SK-N-SH (cell line): ENCODE results near the gene SERTM1. TPM values are rescaled to one million over a fixed set of nuclear protein-coding genes. Genes with fewer than 3 reads are reported as not detected.

Experiments used
- CTCF ChIA-PET: fragments of 300-600, 350-600 bp; formaldehyde crosslinking; extraction: SDS; loops from one replicate; lab custom pipeline; 2021; lab: Yijun Ruan, JAX
- POLR2A ChIA-PET: fragments of 350-600 bp; sonication (Branson Sonifier 250); formaldehyde crosslinking; extraction: SDS; loops from one replicate; lab custom pipeline; 2020; ENCODE audit warnings: antibody characterized with exemption, inconsistent platforms; lab: Yijun Ruan, JAX
- DNase-seq: peaks from one replicate; pipeline ENCODE4 v3.0.0; 2012
- H2AFZ ChIP-seq: fragments of 200-600 bp; sonication (generic); 2 replicates; pipeline ENCODE4 v1.8.1; 2016; ENCODE audit warnings: antibody characterized with exemption, mild to moderate bottlenecking, low read depth
- H3F3A ChIP-seq: fragments of 200-600 bp; sonication (generic); replicated peaks from 2 replicates; pipeline ENCODE3; 2016; ENCODE audit warnings: antibody characterized with exemption, mild to moderate bottlenecking; ENCODE audit not compliant: insufficient read depth
- H3K27ac ChIP-seq, 2 experiments: fragments of 200-500 bp in 1 of 2; fragments of 200-600 bp in 1 of 2; sonication (Bioruptor generic) in 1 of 2; sonication (generic), shearing (Covaris generic) in 1 of 2; 2 replicates each; pipeline versions ENCODE4 v1.5.1 to v1.6.1; 2014 to 2016; ENCODE audit warnings: low read depth in 2 of 2, inconsistent platforms in 1 of 2, low read length in 1 of 2, mild to moderate bottlenecking in 1 of 2, mixed read lengths in 1 of 2
- H3K27me3 ChIP-seq: fragments of 200-600 bp; sonication (generic), shearing (Covaris generic); 2 replicates; pipeline ENCODE4 v1.6.1; 2016; ENCODE audit warnings: mixed run types; ENCODE audit not compliant: insufficient read depth
- H3K36me3 ChIP-seq, 2 experiments: fragments of 200-500 bp in 1 of 2; fragments of 200-600 bp in 1 of 2; sonication (Bioruptor generic) in 1 of 2; sonication (generic) in 1 of 2; replicated peaks in 1 of 2; 2 replicates each; pipeline versions ENCODE3 to v1.5.1; 2014 to 2016; ENCODE audit warnings: low read length in 1 of 2, mild to moderate bottlenecking in 1 of 2; ENCODE audit not compliant: insufficient read depth in 2 of 2, control insufficient read depth in 1 of 2
- H3K4me1 ChIP-seq, 2 experiments: fragments of 200-500 bp in 1 of 2; fragments of 200-600 bp in 1 of 2; sonication (Bioruptor generic) in 1 of 2; sonication (generic), shearing (Covaris generic) in 1 of 2; 2 replicates each; pipeline versions ENCODE4 v1.5.1 to v1.6.1; 2014 to 2016; ENCODE audit warnings: low read depth in 1 of 2, low read length in 1 of 2, mixed run types in 1 of 2; ENCODE audit not compliant: insufficient read depth in 2 of 2, control insufficient read depth in 1 of 2
- H3K4me2 ChIP-seq: fragments of 200-600 bp; sonication (generic), shearing (Covaris generic); 2 replicates; pipeline ENCODE4 v1.6.1; 2017; ENCODE audit warnings: mixed run types
- H3K4me3 ChIP-seq, 2 experiments: fragments of 200-500 bp in 1 of 2; fragments of 200-600 bp in 1 of 2; sonication (Bioruptor generic) in 1 of 2; sonication (generic), shearing (Covaris generic) in 1 of 2; 2 replicates each; pipeline versions ENCODE4 v1.5.1 to v1.8.1; 2014 to 2016; ENCODE audit warnings: low read depth in 2 of 2, inconsistent platforms in 1 of 2, low read length in 1 of 2, mild to moderate bottlenecking in 1 of 2, mixed read lengths in 1 of 2, moderate library complexity in 1 of 2
- H3K79me2 ChIP-seq: fragments of 200-600 bp; sonication (generic); 2 replicates; pipeline ENCODE4 v1.8.1; 2017; ENCODE audit warnings: mild to moderate bottlenecking; ENCODE audit not compliant: insufficient read depth
- H3K9ac ChIP-seq: fragments of 200-600 bp; sonication (generic); 2 replicates; pipeline ENCODE4 v1.6.1; 2017; ENCODE audit warnings: mixed run types
- H3K9me2 ChIP-seq: fragments of 200-600 bp; sonication (generic); 2 replicates; pipeline ENCODE4 v1.6.1; 2017; ENCODE audit warnings: mixed run types
- H3K9me3 ChIP-seq: fragments of 200-600 bp; sonication (generic); 2 replicates; pipeline ENCODE4 v1.6.1; 2017; ENCODE audit warnings: mixed run types, mild to moderate bottlenecking, moderate library complexity
- H4K20me1 ChIP-seq: fragments of 200-600 bp; sonication (generic); 2 replicates; pipeline ENCODE4 v1.6.1; 2017; ENCODE audit warnings: mild to moderate bottlenecking, mixed run types; ENCODE audit not compliant: insufficient read depth
- CHD2 ChIP-seq: fragments of 150-350 bp; IDR thresholded peaks from 2 replicates; pipeline ENCODE4 v1.6.1; 2018; ENCODE audit warnings: low read length; ENCODE audit not compliant: partially characterized antibody
- CTCF ChIP-seq: fragments of 200-600 bp; sonication (generic); IDR thresholded peaks from 2 replicates; pipeline ENCODE4 v1.6.1; 2017; ENCODE audit warnings: antibody characterized with exemption, mild to moderate bottlenecking, moderate library complexity
- FOXJ3 ChIP-seq: sonication (generic); formaldehyde crosslinking; IDR thresholded peaks from 2 replicates; pipeline ENCODE4 v1.5.1; 2020; ENCODE audit warnings: mild to moderate bottlenecking, missing genetic modification reagents
- FOXM1 ChIP-seq: IDR thresholded peaks from 2 replicates; pipeline ENCODE4 v1.4.0; 2012; ENCODE audit warnings: low read depth, mild to moderate bottlenecking
- GATA2 ChIP-seq: sonication (generic); formaldehyde crosslinking; IDR thresholded peaks from 2 replicates; pipeline ENCODE4 v1.5.0; 2020; ENCODE audit warnings: mild to moderate bottlenecking, missing genetic modification reagents
- JUND ChIP-seq: IDR thresholded peaks from 2 replicates; pipeline ENCODE4 v1.4.0; 2012
- MEF2A ChIP-seq: IDR thresholded peaks from 2 replicates; pipeline ENCODE4 v1.4.0; 2012; ENCODE audit warnings: low read depth, borderline replicate concordance
- MXI1 ChIP-seq: IDR thresholded peaks from 2 replicates; pipeline ENCODE4 v1.6.1; 2012; ENCODE audit warnings: mild to moderate bottlenecking, low read depth, low read length, improper control_type of control experiment
- NFIC ChIP-seq: IDR thresholded peaks from 2 replicates; pipeline ENCODE4 v1.4.0; 2012; ENCODE audit warnings: borderline replicate concordance
- NRF1 ChIP-seq: IDR thresholded peaks from 2 replicates; pipeline ENCODE4 v1.6.1; 2012; ENCODE audit warnings: low read depth, mild to moderate bottlenecking, low read length
- POLR2AphosphoS5 ChIP-seq: IDR thresholded peaks from 2 replicates; pipeline ENCODE4 v1.6.1; 2012; ENCODE audit warnings: low read depth, low read length
- REST ChIP-seq: IDR thresholded peaks from 2 replicates; pipeline ENCODE4 v1.6.1; 2012; ENCODE audit warnings: mild to moderate bottlenecking, low read depth, low read length, moderate library complexity
- RFX5 ChIP-seq: IDR thresholded peaks from 2 replicates; pipeline ENCODE4 v1.6.1; 2012; ENCODE audit warnings: mild to moderate bottlenecking, improper control_type of control experiment, low read length
- TAF1 ChIP-seq: IDR thresholded peaks from 2 replicates; pipeline ENCODE4 v1.6.1; 2012; ENCODE audit warnings: low read depth, mild to moderate bottlenecking, low read length, moderate library complexity, borderline replicate concordance
- TEAD4 ChIP-seq: IDR thresholded peaks from 2 replicates; pipeline ENCODE4 v1.4.0; 2012; ENCODE audit warnings: mild to moderate bottlenecking, borderline replicate concordance; ENCODE audit not compliant: insufficient read depth
- USF1 ChIP-seq: IDR thresholded peaks from 2 replicates; pipeline ENCODE4 v1.4.0; 2012; ENCODE audit warnings: low read depth, borderline replicate concordance
- YY1 ChIP-seq: IDR thresholded peaks from 2 replicates; pipeline ENCODE4 v1.4.0; 2012; ENCODE audit warnings: low read depth, mild to moderate bottlenecking
- ZBTB33 ChIP-seq: IDR thresholded peaks from 2 replicates; pipeline ENCODE4 v1.4.0; 2012; ENCODE audit warnings: low read depth, borderline replicate concordance
- WGBS: methylation state at CpG from one replicate; pipeline ENCODE4 v1.1.6; 2017; ENCODE audit warnings: low lambda C conversion rate; 5-methylcytosine and 5-hydroxymethylcytosine counted together
- polyA plus RNA-seq, 3 experiments: library from polyadenylated mRNA; depleted of rRNA; stranded (reverse); fragments of >200 nt; gene quantifications; 2 replicates each; pipeline ENCODE4 v1.2.3, GENCODE V29; 2012

The SERTM1 gene
- polyA plus RNA-seq, 1 of the 3 experiments (the other 2 are of a cell fraction) = 0.05 TPM

GRCh38 chr13:36629057-36629385, 44.8 kb upstream of the SERTM1 start:
- H3K9me2 ChIP-seq = no peaks in the 10 kb centered on the region
- CTCF ChIA-PET = interaction anchor here (1.1 kb wide), 1 partner anchor 208 kb away, joined by 3 read pairs; no protein-coding TSS in a partner anchor
- no peak overlapping the region for H3K4me3 ChIP-seq
- H3K4me2 ChIP-seq = no peak overlapping the region
- TF ChIP-seq MEF2A (no peak), YY1 (no peak), GATA2 (CRISPR knock-in tag) (no peak), TAF1 (no peak), ZBTB33 (no peak), CTCF (no peak), FOXM1 (no peak), NFIC (no peak), FOXJ3 (CRISPR knock-in tag) (no peak), CHD2 (no peak), JUND (no peak), NRF1 (no peak), RFX5 (no peak), POLR2AphosphoS5 (no peak), REST (no peak), USF1 (no peak), TEAD4 (no peak), MXI1 (no peak)
- no peak overlapping the region for H3K27ac ChIP-seq
- H2AFZ ChIP-seq = no peak overlapping the region
- no peaks in the 10 kb centered on the region; the same call in 1 of the 2 replicates for H3K27me3 ChIP-seq
- WGBS = 2% methylated on average over 2 of the region's 2 CpGs
- no peak overlapping the region for H3K9ac ChIP-seq
- no peaks in the 10 kb centered on the region for H3K9me3 ChIP-seq
- no peaks in the 10 kb centered on the region for H3K79me2 ChIP-seq
- no peaks in the 10 kb centered on the region for H3F3A ChIP-seq
- no peak for DNase-seq
- no peaks in the 10 kb centered on the region for H3K36me3 ChIP-seq
- POLR2A ChIA-PET = no interaction called here
- H3K4me1 ChIP-seq = no peaks in the 10 kb centered on the region
- no peaks in the 10 kb centered on the region for H4K20me1 ChIP-seq
